MCF 10A (cell line): Measurements from ENCODE around the gene BHLHE41. TPM values are rescaled to one million over a fixed set of nuclear protein-coding genes. Genes with fewer than 3 reads are reported as not detected.

Experiments
- BruUV-seq: library from RNA; stranded (reverse); fragments of 400-500 nt; replicated peaks from 2 replicates; lab custom pipeline; 2021; lab: Mats Ljungman, UMichigan
- CTCF ChIA-PET: fragments of 300-600 bp; sonication (Branson Sonifier 250); formaldehyde crosslinking; extraction: SDS; loops from one replicate; lab custom pipeline; 2021; ENCODE audit warnings: antibody characterized with exemption, inconsistent platforms; lab: Yijun Ruan, JAX
- POLR2A ChIA-PET: fragments of 300-600, 350-650 bp; sonication (Branson Sonifier 250); formaldehyde crosslinking; extraction: SDS; loops from one replicate; lab custom pipeline; 2020; ENCODE audit warnings: antibody characterized with exemption, inconsistent platforms; lab: Yijun Ruan, JAX
- DNase-seq: peaks from one replicate; pipeline ENCODE4 v3.0.0-alpha.2; 2018; ENCODE audit not compliant: unreplicated experiment
- H3K27ac Mint-ChIP-seq: one replicate; pipeline ENCODE4 v1.8.0; 2022; ENCODE audit warnings: mild to moderate bottlenecking, low read depth, mixed read lengths; ENCODE audit not compliant: unreplicated experiment
- H3K27me3 Mint-ChIP-seq: one replicate; pipeline ENCODE4 v1.8.0; 2022; ENCODE audit warnings: mixed read lengths; ENCODE audit not compliant: insufficient read depth, unreplicated experiment
- H3K36me3 Mint-ChIP-seq: one replicate; pipeline ENCODE4 v1.8.0; 2022; ENCODE audit warnings: mild to moderate bottlenecking, moderate library complexity, mixed read lengths; ENCODE audit not compliant: insufficient read depth, unreplicated experiment
- H3K4me1 Mint-ChIP-seq: one replicate; pipeline ENCODE4 v1.8.0; 2022; ENCODE audit warnings: mixed read lengths; ENCODE audit not compliant: insufficient read depth, unreplicated experiment
- H3K4me3 Mint-ChIP-seq: one replicate; pipeline ENCODE4 v1.8.0; 2022; ENCODE audit warnings: mild to moderate bottlenecking, moderate library complexity, mixed read lengths; ENCODE audit not compliant: unreplicated experiment
- H3K9me3 Mint-ChIP-seq: one replicate; pipeline ENCODE4 v1.8.0; 2022; ENCODE audit warnings: mixed read lengths; ENCODE audit not compliant: unreplicated experiment
- CTCF ChIP-seq: fragments of 200-600 bp; IDR thresholded peaks from one replicate; pipeline ENCODE4 v1.8.0; 2022; ENCODE audit warnings: antibody characterized with exemption, mild to moderate bottlenecking; ENCODE audit not compliant: unreplicated experiment
- intact Hi-C: fragments of 100-400 bp; cut with micrococcal nuclease; formaldehyde crosslinking; loops from 2 replicates; pipeline ENCODE4 v1.14.1; 2022
- total RNA-seq: library from RNA; stranded (reverse); gene quantifications from 2 replicates; pipeline ENCODE4 v1.2.3, GENCODE V29; 2022

Gene BHLHE41
- total RNA-seq, 1 experiment from 2014 or later = 1.1 TPM

- H3K27ac Mint-ChIP-seq = no peak overlapping the region
- no peak for TF ChIP-seq CTCF
- ChIA-PET POLR2A (interaction anchor here (2.2 kb wide), 1 partner anchor 55 kb away, joined by 8 read pairs; no protein-coding TSS in a partner anchor), CTCF (interaction anchor here (1.5 kb wide), 1 partner anchor 9 kb away, joined by 6 read pairs; no protein-coding TSS in a partner anchor)
- no TSS peak for BruUV-seq
- no peaks in the 10 kb centered on the region for H3K36me3 Mint-ChIP-seq
- H3K4me3 Mint-ChIP-seq = no peak overlapping the region
- H3K27me3 Mint-ChIP-seq = no peaks in the 10 kb centered on the region
- no peaks in the 10 kb centered on the region for H3K9me3 Mint-ChIP-seq
- intact Hi-C loops = no loop called here
- peaks cover 29% of the 10 kb centered on the region for H3K4me1 Mint-ChIP-seq
- no peak for DNase-seq
Measured at GRCh38 chr12:26131936-26132335, 7.1 kb upstream of the BHLHE41 start.

- no peaks in the 10 kb centered on the region for H3K36me3 Mint-ChIP-seq
- BruUV-seq = no TSS peak
- ChIA-PET CTCF (interaction anchor here (0.7 kb wide), 1 partner anchor 942 kb away, joined by 4 read pairs; no protein-coding TSS in a partner anchor), POLR2A (interaction anchor here (0.6 to 1.5 kb wide), 2 partner anchors 95 to 188 kb away, joined by 3 to 5 read pairs; no protein-coding TSS in a partner anchor)
- no peaks in the 10 kb centered on the region for H3K27me3 Mint-ChIP-seq
- TF ChIP-seq CTCF = no peak
- DNase-seq = no peak
- no peak overlapping the region for H3K27ac Mint-ChIP-seq
- peaks cover 29% of the 10 kb centered on the region for H3K4me1 Mint-ChIP-seq
- no peaks in the 10 kb centered on the region for H3K9me3 Mint-ChIP-seq
- intact Hi-C loops = no loop called here
- no peak overlapping the region for H3K4me3 Mint-ChIP-seq
Measured at GRCh38 chr12:26130728-26131127, 5.9 kb upstream of the BHLHE41 start.

GRCh38 chr12:26128168-26128567, 3.3 kb upstream of the BHLHE41 start:
- Mint-ChIP-seq H3K4me1 (peaks cover 19% of the 10 kb centered on the region), H3K27ac (no peak overlapping the region), H3K4me3 (no peak overlapping the region), H3K36me3 (no peaks in the 10 kb centered on the region), H3K9me3 (no peaks in the 10 kb centered on the region), H3K27me3 (peaks cover 10% of the 10 kb centered on the region)
- CTCF ChIA-PET = interaction anchor here (0.6 to 2.2 kb wide), 8 partner anchors 9 to 524 kb away, joined by 3 to 9 read pairs (median 4); no protein-coding TSS in a partner anchor
- intact Hi-C loops = loop anchor here (5.0 kb wide), 1 partner anchor 59 kb away; no protein-coding TSS in a partner anchor
- TF ChIP-seq CTCF = no peak
- no peak for DNase-seq
- no TSS peak for BruUV-seq
- POLR2A ChIA-PET = interaction anchor here (0.7 to 2.4 kb wide), 9 partner anchors 20 to 553 kb away, joined by 3 to 23 read pairs (median 3); no protein-coding TSS in a partner anchor

GRCh38 chr12:26127404-26127803, 2.6 kb upstream of the BHLHE41 start:
- DNase-seq = no peak
- no peak for TF ChIP-seq CTCF
- peak overlapping the region; percentile 94 for H3K4me3 Mint-ChIP-seq
- intact Hi-C loops = loop anchor here (5.0 kb wide), 1 partner anchor 60 kb away; no protein-coding TSS in a partner anchor
- H3K4me1 Mint-ChIP-seq = peaks cover 24% of the 10 kb centered on the region
- no peaks in the 10 kb centered on the region for H3K9me3 Mint-ChIP-seq
- CTCF ChIA-PET = interaction anchor here (0.6 to 2.2 kb wide), 9 partner anchors 8 to 973 kb away, joined by 3 to 9 read pairs (median 4); no protein-coding TSS in a partner anchor
- POLR2A ChIA-PET = interaction anchor here (0.6 to 2.4 kb wide), 10 partner anchors 8 to 554 kb away, joined by 3 to 23 read pairs (median 4); no protein-coding TSS in a partner anchor
- no TSS peak for BruUV-seq
- H3K36me3 Mint-ChIP-seq = no peaks in the 10 kb centered on the region
- H3K27ac Mint-ChIP-seq = no peak overlapping the region
- peaks cover 10% of the 10 kb centered on the region for H3K27me3 Mint-ChIP-seq
